HUES64 (cell line): ENCODE results near the gene PHLDB2.

ENCODE experiments used
- H3K27ac ChIP-seq: 2 replicates; pipeline ENCODE4 v1.7.0; 2013; ENCODE audit warnings: low read depth, low read length, inconsistent platforms
- H3K27me3 ChIP-seq: 2 replicates; pipeline ENCODE4 v1.6.1; 2013; ENCODE audit warnings: mild to moderate bottlenecking, low read length; ENCODE audit not compliant: insufficient read depth
- H3K36me3 ChIP-seq: 2 replicates; pipeline ENCODE4 v1.6.1; 2013; ENCODE audit warnings: mild to moderate bottlenecking, low read length; ENCODE audit not compliant: insufficient read depth
- H3K4me1 ChIP-seq: 2 replicates; pipeline ENCODE4 v1.6.1; 2013; ENCODE audit warnings: mild to moderate bottlenecking, low read length, moderate library complexity; ENCODE audit not compliant: insufficient read depth
- H3K4me3 ChIP-seq: 2 replicates; pipeline ENCODE4 v1.5.1; 2013; ENCODE audit warnings: mild to moderate bottlenecking, low read length, moderate library complexity
- H3K9ac ChIP-seq: 2 replicates; pipeline ENCODE4 v1.6.1; 2013; ENCODE audit warnings: mild to moderate bottlenecking, low read depth, low read length
- H3K9me3 ChIP-seq: 2 replicates; pipeline ENCODE4 v1.6.1; 2013; ENCODE audit warnings: low read depth, low read length; ENCODE audit not compliant: insufficient read depth
- WGBS: fragments of 150-250, 120-280 bp; methylation state at CpG from one replicate; pipeline ENCODE4 v1.1.7; 2013; ENCODE audit warnings: missing lambda C conversion rate; 5-methylcytosine and 5-hydroxymethylcytosine counted together

Gene PHLDB2

DNA sequence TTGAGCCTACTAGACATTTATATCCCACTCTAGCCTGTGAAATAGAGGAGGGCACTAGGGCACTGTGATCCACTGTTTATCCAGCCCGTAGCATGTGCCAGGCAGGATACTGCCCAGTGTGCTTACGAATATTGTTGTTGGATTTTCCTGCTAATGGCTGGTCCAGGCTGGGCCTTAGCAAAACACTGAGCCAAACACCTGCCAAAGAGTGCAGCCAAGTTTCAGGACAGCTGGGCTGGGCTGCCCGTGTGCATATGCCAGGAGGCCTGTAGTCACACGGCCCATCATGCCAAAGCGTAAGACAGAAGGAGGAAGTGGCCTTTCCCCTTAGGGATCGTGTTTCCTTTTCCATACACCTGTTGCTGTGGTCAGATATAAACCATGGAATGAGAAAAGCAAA is 65.2 kb downstream of the PHLDB2 start:
- WGBS: 88% methylated on average over 6 of the region's 6 CpGs
- peaks cover 20% of the 10 kb centered on the region for H3K27me3 ChIP-seq
- peaks cover 28% of the 10 kb centered on the region for H3K36me3 ChIP-seq
- no peak overlapping the region for H3K4me3 ChIP-seq
- H3K4me1 ChIP-seq: peaks cover 13% of the 10 kb centered on the region
- H3K9ac ChIP-seq: no peak overlapping the region
- no peak overlapping the region for H3K27ac ChIP-seq
- H3K9me3 ChIP-seq: no peaks in the 10 kb centered on the region

DNA sequence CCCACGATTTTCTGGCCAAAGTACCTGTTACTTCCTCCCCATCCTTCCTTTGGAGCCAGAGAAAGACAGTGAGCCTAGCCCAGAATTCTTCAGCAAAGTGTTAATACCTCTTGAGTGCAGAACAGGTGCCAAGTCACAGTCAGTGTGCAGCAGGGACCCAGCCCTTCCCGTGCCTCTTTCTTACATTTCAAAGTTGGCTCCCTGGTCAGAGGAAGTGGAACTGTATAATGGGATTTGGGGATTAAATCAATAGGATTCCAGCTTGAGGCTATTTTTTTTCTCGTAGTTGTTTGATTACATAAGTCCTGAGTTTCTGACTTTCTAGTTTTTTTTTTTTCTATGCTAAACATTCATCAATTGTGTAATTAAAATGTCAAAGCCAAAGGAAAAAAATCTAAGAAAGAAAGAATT is 67.2 kb downstream of the PHLDB2 start:
- no peak overlapping the region for H3K9ac ChIP-seq
- H3K36me3 ChIP-seq: peaks cover 12% of the 10 kb centered on the region
- H3K27me3 ChIP-seq: peaks cover under 1% of the 10 kb centered on the region; the same call in 1 of the 2 replicates
- no peak overlapping the region for H3K27ac ChIP-seq
- H3K4me3 ChIP-seq: no peak overlapping the region
- H3K9me3 ChIP-seq: no peaks in the 10 kb centered on the region
- H3K4me1 ChIP-seq: peaks cover 7% of the 10 kb centered on the region; the same call in 1 of the 2 replicates
- WGBS: 63% methylated on average over 3 of the region's 3 CpGs

DNA sequence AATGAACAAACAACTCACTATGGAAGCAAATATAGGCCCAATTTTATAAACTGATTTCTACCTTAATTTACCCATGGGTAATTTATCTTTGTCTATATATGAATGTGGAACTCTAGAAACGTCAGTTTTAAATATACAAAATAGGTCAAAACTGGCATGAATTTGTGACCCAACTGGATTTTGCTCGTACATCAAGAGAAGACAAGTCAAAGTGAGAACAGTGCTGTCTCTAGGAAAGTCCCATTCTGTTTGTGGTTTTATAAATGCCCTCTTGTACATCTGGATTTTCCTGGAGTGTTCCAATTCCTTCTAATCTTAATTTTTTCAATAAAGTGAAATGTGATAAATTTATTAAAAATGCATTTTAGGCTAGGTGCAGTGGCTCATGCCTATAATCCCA is 69.5 kb downstream of the PHLDB2 start:
- H3K9me3 ChIP-seq: no peaks in the 10 kb centered on the region
- H3K36me3 ChIP-seq: peaks cover 7% of the 10 kb centered on the region; the same call in 1 of the 2 replicates
- H3K9ac ChIP-seq: no peak overlapping the region
- H3K27me3 ChIP-seq: no peaks in the 10 kb centered on the region
- peaks cover 7% of the 10 kb centered on the region; the same call in 1 of the 2 replicates for H3K4me1 ChIP-seq
- WGBS: 96% methylated on average over 2 of the region's 2 CpGs
- no peak overlapping the region for H3K4me3 ChIP-seq
- H3K27ac ChIP-seq: no peak overlapping the region

DNA sequence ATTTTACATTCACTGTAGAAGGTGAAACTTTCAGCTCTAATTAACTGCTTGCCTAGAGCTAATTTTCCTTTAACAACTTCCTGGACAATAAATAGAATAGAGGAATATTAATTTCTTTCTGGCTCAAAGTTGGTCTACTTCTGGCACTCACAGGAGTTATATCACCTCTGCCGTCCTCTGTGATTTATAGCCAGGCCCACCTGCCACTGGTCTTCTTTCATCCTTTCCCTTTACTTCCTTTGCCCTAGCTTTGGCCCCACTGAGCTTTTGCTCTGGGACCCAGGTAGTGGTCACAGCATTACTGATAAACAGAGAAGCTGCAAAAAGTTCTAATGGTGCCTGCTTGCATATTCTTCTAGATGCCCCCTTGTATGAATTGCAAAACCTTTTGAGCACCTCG is 70.4 kb downstream of the PHLDB2 start:
- H3K27me3 ChIP-seq: no peaks in the 10 kb centered on the region
- no peak overlapping the region for H3K27ac ChIP-seq
- WGBS: 78% methylated on average over 2 of the region's 2 CpGs
- peaks cover 14% of the 10 kb centered on the region; the same call in 1 of the 2 replicates for H3K36me3 ChIP-seq
- H3K9ac ChIP-seq: no peak overlapping the region
- H3K9me3 ChIP-seq: no peaks in the 10 kb centered on the region
- no peak overlapping the region for H3K4me3 ChIP-seq
- H3K4me1 ChIP-seq: peaks cover 7% of the 10 kb centered on the region; the same call in 1 of the 2 replicates

DNA sequence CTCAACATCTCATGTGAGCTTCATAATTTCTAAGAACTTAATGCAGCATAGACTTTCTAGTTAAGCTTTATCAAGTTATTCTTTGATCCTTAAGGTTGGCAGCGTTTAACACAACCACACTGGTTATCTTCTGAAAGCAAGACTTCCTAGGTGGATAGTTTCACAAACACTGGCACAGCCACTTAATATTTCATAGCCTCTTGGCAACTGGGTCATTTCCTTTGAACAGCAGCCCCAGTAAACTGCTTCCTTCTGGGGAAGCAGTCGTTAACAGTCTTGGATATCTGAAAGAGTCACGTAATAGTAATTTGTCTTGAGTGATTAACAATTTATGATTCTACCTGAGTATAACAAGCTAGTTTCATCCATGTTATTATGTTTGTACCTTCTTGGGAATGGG is 73.9 kb downstream of the PHLDB2 start:
- H3K27ac ChIP-seq: no peak overlapping the region
- 99% methylated on average over 3 of the region's 3 CpGs for WGBS
- H3K9ac ChIP-seq: no peak overlapping the region
- H3K27me3 ChIP-seq: no peaks in the 10 kb centered on the region
- H3K4me1 ChIP-seq: peaks cover 7% of the 10 kb centered on the region; the same call in 1 of the 2 replicates
- H3K9me3 ChIP-seq: no peaks in the 10 kb centered on the region
- no peak overlapping the region for H3K4me3 ChIP-seq
- H3K36me3 ChIP-seq: peaks cover 14% of the 10 kb centered on the region; the same call in 1 of the 2 replicates

DNA sequence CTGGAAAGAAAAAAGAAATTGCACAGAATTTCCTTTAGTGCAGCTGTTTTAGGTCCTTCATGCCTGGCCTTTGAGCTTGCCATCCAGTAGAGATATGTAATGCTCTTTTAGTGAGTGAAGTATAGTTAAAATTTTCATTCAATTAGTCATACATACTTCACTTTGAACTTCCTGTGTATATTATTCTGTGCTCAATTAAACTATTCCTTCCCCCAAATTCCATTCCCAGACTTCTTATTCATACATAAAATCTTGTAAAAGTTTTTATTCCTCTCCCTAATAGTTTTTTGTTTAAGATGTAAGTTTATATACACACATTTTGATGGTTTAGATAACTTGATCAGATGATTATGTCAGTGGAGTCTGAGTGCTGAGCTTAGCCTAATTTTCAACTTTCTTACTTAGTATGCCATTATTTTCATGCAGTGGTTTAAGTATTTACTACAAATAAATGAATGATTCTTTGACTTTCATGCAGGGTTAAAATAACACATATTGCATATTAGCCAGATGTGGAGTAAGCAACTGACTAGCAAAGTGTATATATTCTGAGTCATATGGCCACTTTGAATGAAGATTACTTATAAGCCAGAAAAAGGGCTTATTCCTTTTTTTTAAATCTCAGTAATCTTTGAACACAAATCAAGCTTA is 77.3 kb downstream of the PHLDB2 start:
- Histone ChIP-seq H3K27me3 (no peaks in the 10 kb centered on the region), H3K9ac (no peak overlapping the region), H3K4me1 (no peaks in the 10 kb centered on the region), H3K27ac (no peak overlapping the region), H3K9me3 (no peaks in the 10 kb centered on the region), H3K36me3 (peaks cover 36% of the 10 kb centered on the region), H3K4me3 (no peak overlapping the region)

DNA sequence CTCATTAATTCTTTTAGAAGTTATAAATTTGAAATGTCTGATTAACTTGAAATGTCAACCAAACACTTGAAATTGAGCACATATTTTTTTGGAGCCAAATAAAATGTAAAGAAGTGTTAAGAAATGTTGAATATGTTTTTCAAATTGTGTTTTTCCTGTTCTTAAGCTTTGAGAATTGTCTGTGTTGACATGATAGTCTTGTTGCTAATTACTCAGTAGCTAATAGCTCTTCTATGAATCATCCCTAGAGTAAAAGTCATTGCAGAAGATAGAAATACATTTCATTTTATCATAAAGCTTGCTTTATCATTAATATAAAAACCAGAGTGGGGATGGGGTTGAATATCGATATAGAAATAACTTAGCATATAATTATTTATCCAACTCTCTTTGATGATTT is 77.9 kb downstream of the PHLDB2 start:
- Histone ChIP-seq H3K9me3 (no peaks in the 10 kb centered on the region), H3K9ac (no peak overlapping the region), H3K4me1 (no peaks in the 10 kb centered on the region), H3K27ac (no peak overlapping the region), H3K36me3 (peaks cover 41% of the 10 kb centered on the region), H3K4me3 (no peak overlapping the region), H3K27me3 (no peaks in the 10 kb centered on the region)
- no CpG with 5 or more reads among the region's 1 CpG for WGBS

DNA sequence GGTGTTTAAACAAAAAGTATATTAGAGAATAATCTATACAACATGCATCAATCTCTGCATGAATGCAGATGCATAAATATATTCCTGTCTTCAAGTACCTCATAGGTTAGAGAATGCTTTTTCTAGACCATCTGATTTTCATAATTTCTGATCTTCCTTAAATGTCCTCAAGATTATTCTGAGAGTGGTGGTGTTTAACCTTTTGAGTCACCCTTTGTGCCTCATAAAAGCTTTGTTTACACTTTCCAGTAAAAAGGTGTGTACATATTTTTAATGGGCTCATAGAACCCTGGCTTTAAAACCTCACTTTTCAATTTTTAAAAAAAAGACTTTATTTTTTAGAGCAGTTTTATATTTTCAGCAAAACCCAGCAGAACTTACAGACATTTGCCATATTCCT is 78.8 kb downstream of the PHLDB2 start:
- Histone ChIP-seq H3K27me3 (no peaks in the 10 kb centered on the region), H3K4me1 (no peaks in the 10 kb centered on the region), H3K4me3 (no peak overlapping the region), H3K9me3 (no peaks in the 10 kb centered on the region), H3K9ac (no peak overlapping the region), H3K27ac (no peak overlapping the region), H3K36me3 (peaks cover 40% of the 10 kb centered on the region)

DNA sequence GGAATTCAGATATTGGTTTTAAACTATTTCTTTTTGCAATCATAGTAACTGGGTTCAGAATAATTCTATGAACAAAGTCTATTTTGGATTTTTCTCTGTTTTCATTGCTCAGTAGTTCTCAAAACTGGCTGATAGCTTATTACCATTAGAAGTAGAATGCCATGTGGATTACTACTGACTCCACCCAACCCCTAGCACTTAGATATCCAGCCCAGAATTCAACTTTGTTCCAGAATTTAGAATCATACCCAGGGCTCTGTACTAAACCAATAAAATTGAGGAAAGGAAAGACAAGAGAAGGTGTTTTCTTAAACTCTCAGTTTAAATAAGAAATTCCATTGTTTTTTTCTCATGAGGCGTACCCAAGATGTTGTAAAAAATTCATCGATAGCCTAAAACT is 80.8 kb downstream of the PHLDB2 start:
- no peak overlapping the region for H3K27ac ChIP-seq
- no peak overlapping the region for H3K9ac ChIP-seq
- no peaks in the 10 kb centered on the region for H3K4me1 ChIP-seq
- no peaks in the 10 kb centered on the region for H3K27me3 ChIP-seq
- H3K36me3 ChIP-seq: peaks cover 44% of the 10 kb centered on the region
- 99% methylated on average over 2 of the region's 2 CpGs for WGBS
- H3K4me3 ChIP-seq: no peak overlapping the region
- no peaks in the 10 kb centered on the region for H3K9me3 ChIP-seq

DNA sequence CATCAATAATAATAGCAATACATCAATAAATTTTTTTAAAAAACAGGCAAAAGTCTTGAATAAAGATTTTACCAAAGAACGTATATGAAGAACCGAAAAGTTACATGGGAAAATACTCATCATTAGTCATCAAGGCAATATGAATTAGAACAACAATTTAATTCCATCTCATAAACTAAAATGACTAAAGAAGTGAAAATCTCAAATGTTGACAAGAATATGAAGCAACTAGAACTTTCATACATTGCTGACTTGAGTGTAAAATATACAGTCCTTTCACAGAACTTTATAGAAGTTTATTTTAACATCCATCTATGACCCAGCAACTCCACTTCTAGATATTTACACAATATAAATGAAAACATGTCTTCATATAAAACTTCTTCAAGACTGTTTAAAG is 84.5 kb downstream of the PHLDB2 start:
- no peaks in the 10 kb centered on the region for H3K27me3 ChIP-seq
- peaks cover 49% of the 10 kb centered on the region for H3K36me3 ChIP-seq
- WGBS: 100% methylated on average over 2 of the region's 2 CpGs
- H3K9me3 ChIP-seq: no peaks in the 10 kb centered on the region
- H3K27ac ChIP-seq: no peak overlapping the region
- H3K4me1 ChIP-seq: no peaks in the 10 kb centered on the region
- no peak overlapping the region for H3K9ac ChIP-seq
- H3K4me3 ChIP-seq: no peak overlapping the region

DNA sequence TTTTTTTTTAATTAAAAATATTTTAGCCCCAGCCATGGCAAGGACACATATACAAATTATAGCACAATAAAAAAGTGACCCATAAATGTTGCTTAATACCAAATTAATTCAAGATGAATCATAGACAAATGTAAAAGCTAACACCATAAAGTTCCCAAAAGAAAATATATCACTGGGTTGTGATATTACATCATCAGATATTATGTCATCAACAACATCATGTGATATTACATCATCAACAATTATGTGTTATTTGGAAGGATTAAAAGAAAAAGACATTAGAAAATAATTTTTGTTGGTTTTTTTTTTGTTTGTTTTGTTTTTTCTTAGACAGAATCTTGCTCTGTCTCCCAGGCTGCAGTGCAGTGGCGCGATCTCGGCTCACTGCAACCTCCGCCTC is 85.3 kb downstream of the PHLDB2 start:
- Histone ChIP-seq H3K27ac (no peak overlapping the region), H3K36me3 (peaks cover 44% of the 10 kb centered on the region), H3K4me3 (no peak overlapping the region), H3K9ac (no peak overlapping the region), H3K27me3 (no peaks in the 10 kb centered on the region), H3K9me3 (no peaks in the 10 kb centered on the region), H3K4me1 (no peaks in the 10 kb centered on the region)
- 100% methylated on average over 4 of the region's 4 CpGs for WGBS

DNA sequence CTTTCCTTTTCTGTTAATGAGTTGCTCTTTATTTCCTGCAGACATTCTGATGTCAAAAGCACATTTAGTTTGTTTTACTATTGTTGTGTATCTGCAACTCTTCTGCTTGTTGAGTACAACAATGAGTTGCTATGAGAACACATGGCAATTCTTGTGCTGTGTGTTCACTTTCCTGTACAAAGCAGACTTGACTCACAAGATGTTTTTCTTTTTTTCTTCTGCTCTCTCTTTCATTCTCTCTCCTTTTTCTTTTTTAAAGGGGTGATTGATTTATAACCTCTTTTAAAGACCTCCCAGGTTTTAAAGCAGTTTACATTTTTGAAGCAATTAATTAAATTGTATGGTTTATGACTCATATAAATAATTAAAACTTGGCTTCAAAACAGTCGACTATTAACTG is 88.2 kb downstream of the PHLDB2 start:
- no peak overlapping the region for H3K9ac ChIP-seq

More for the DNA sequence above, 88.2 kb downstream of the PHLDB2 start:
- peaks cover 22% of the 10 kb centered on the region for H3K36me3 ChIP-seq
- H3K4me3 ChIP-seq: no peak overlapping the region
- WGBS: 86% methylated on average over 1 of the region's 1 CpG
- H3K27ac ChIP-seq: no peak overlapping the region
- H3K9me3 ChIP-seq: no peaks in the 10 kb centered on the region
- no peaks in the 10 kb centered on the region for H3K27me3 ChIP-seq
- no peaks in the 10 kb centered on the region for H3K4me1 ChIP-seq
